ENCODE data around the gene CMSS1. TPM values are rescaled to one million over a fixed set of nuclear protein-coding genes. Genes with fewer than 3 reads are reported as not detected.
A peak's percentile ranks its signal among the peaks of the same experiment; 100 is the strongest.

Gene CMSS1
- total and polyA plus RNA-seq, 2 of the 13 experiments (the other 11 are each of a cell fraction or from before 2014, with no cell fraction given) = 6.4 to 48.7 TPM

DNA sequence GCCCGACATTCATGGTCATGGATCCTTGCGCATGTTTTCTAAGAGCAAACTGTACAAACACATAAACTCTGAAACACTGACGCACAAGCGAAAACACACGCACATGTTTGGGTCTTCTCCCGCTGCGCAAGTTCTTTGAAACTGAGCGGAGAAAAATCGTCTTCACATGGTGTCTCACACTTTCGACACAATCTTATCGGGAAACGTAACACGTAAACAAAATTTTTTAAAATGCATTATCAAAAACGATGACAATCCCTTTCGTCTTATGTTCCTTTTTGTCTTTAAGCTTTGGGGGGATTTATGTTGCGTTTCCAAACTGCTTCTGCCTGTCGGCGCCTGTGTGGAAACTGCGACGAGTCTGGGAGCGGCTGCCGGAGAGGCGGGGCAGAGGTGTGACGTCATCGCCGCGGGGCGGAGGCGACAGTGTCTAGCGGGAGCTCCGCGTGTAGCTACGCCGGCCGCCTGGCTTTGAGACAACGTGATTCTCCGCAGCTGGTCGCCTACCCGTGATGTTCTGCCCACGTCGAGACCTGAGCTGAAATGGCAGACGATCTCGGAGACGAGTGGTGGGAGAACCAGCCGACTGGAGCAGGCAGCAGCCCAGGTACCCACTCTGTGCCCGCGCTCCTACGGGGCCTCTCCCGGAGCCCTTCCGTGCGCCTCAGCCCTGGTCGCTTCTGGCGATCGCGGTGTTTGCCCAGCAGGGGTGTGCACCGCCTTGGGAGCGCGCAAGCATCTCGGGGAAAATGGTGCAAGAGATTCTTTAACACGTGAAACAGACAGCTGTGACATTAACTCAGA lies at the start of gene CMSS1 (continued):
- TF ChIP-seq PHF8 (CRISPR knock-in tag; IDR thresholded peaks at IDR 0.05) (peak; percentile 73; the same call in 1 of the 2 replicates), HES4 (CRISPR knock-in tag; IDR thresholded peaks at IDR 0.05; ENCODE audit: borderline replicate concordance) (0 out of 2 replicates have a peak, but pooled peaks have one; percentile 55), MEIS1 (CRISPR knock-in tag; IDR thresholded peaks at IDR 0.05; ENCODE audit: borderline replicate concordance) (peak; percentile 50; the same call in 1 of the 2 replicates), ZMYM4 (CRISPR knock-in tag; IDR thresholded peaks at IDR 0.05) (peak; percentile 87), FOXP1 (IDR thresholded peaks at IDR 0.05) (no peak), FOXP1 (CRISPR knock-in tag; IDR thresholded peaks at IDR 0.05) (no peak), KLF6 (CRISPR knock-in tag; IDR thresholded peaks at IDR 0.05) (0 out of 2 replicates have a peak, but pooled peaks have one; percentile 21), MYC (CRISPR knock-in tag; IDR thresholded peaks at IDR 0.05; ENCODE audit: borderline replicate concordance) (peak; percentile 97), FIP1L1 (IDR thresholded peaks at IDR 0.05; ENCODE audit: borderline replicate concordance, insufficient read depth, low read depth, low read length) (no peak), ZNF891 (CRISPR knock-in tag; IDR thresholded peaks at IDR 0.05) (0 out of 2 replicates have a peak, but pooled peaks have one; percentile 75), CBX5 (CRISPR knock-in tag; IDR thresholded peaks at IDR 0.05; ENCODE audit: borderline replicate concordance) (0 out of 2 replicates have a peak, but pooled peaks have one; percentile 13), HMG20B (CRISPR knock-in tag; conservative IDR thresholded peaks at IDR 0.05) (peak; percentile 33; the same call in 1 of the 2 replicates), TEAD3 (CRISPR knock-in tag; optimal IDR thresholded peaks at IDR 0.05; ENCODE audit: borderline replicate concordance) (peak; percentile 76), KDM2A (CRISPR knock-in tag; IDR thresholded peaks at IDR 0.05; ENCODE audit: borderline replicate concordance, low read depth) (peak; percentile 90)
- TF ChIP-seq, protein P1, sequence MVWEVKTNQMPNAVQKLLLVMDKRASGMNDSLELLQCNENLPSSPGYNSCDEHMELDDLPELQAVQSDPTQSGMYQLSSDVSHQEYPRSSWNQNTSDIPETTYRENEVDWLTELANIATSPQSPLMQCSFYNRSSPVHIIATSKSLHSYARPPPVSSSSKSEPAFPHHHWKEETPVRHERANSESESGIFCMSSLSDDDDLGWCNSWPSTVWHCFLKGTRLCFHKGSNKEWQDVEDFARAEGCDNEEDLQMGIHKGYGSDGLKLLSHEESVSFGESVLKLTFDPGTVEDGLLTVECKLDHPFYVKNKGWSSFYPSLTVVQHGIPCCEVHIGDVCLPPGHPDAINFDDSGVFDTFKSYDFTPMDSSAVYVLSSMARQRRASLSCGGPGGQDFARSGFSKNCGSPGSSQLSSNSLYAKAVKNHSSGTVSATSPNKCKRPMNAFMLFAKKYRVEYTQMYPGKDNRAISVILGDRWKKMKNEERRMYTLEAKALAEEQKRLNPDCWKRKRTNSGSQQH (CRISPR knock-in tag; IDR thresholded peaks at IDR 0.05; ENCODE audit: low read depth) = peak; percentile 59; the same call in 1 of the 2 replicates
- TF ChIP-seq, protein P2, sequence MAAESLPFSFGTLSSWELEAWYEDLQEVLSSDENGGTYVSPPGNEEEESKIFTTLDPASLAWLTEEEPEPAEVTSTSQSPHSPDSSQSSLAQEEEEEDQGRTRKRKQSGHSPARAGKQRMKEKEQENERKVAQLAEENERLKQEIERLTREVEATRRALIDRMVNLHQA (CRISPR knock-in tag; IDR thresholded peaks at IDR 0.05) = no peak
- TF ChIP-seq, protein P3, sequence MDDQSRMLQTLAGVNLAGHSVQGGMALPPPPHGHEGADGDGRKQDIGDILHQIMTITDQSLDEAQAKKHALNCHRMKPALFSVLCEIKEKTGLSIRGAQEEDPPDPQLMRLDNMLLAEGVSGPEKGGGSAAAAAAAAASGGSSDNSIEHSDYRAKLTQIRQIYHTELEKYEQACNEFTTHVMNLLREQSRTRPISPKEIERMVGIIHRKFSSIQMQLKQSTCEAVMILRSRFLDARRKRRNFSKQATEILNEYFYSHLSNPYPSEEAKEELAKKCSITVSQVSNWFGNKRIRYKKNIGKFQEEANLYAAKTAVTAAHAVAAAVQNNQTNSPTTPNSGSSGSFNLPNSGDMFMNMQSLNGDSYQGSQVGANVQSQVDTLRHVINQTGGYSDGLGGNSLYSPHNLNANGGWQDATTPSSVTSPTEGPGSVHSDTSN (CRISPR knock-in tag; IDR thresholded peaks at IDR 0.05; ENCODE audit: borderline replicate concordance) = no peak
- TF ChIP-seq, protein P4, sequence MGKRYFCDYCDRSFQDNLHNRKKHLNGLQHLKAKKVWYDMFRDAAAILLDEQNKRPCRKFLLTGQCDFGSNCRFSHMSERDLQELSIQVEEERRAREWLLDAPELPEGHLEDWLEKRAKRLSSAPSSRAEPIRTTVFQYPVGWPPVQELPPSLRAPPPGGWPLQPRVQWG (CRISPR knock-in tag; IDR thresholded peaks at IDR 0.05; ENCODE audit: borderline replicate concordance, low read depth) = 0 out of 2 replicates have a peak, but pooled peaks have one; percentile 70
- TF ChIP-seq, protein P5, sequence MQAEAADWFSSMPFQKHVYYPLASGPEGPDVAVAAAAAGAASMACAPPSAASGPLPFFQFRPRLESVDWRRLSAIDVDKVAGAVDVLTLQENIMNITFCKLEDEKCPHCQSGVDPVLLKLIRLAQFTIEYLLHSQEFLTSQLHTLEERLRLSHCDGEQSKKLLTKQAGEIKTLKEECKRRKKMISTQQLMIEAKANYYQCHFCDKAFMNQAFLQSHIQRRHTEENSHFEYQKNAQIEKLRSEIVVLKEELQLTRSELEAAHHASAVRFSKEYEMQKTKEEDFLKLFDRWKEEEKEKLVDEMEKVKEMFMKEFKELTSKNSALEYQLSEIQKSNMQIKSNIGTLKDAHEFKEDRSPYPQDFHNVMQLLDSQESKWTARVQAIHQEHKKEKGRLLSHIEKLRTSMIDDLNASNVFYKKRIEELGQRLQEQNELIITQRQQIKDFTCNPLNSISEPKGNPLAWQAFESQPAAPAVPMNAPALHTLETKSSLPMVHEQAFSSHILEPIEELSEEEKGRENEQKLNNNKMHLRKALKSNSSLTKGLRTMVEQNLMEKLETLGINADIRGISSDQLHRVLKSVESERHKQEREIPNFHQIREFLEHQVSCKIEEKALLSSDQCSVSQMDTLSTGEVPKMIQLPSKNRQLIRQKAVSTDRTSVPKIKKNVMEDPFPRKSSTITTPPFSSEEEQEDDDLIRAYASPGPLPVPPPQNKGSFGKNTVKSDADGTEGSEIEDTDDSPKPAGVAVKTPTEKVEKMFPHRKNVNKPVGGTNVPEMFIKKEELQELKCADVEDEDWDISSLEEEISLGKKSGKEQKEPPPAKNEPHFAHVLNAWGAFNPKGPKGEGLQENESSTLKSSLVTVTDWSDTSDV (CRISPR knock-in tag; IDR thresholded peaks at IDR 0.05) = no peak

Data from HepG2 (cell line).